ENCODE data around the gene KBTBD3.

KBTBD3 gene

DNA sequence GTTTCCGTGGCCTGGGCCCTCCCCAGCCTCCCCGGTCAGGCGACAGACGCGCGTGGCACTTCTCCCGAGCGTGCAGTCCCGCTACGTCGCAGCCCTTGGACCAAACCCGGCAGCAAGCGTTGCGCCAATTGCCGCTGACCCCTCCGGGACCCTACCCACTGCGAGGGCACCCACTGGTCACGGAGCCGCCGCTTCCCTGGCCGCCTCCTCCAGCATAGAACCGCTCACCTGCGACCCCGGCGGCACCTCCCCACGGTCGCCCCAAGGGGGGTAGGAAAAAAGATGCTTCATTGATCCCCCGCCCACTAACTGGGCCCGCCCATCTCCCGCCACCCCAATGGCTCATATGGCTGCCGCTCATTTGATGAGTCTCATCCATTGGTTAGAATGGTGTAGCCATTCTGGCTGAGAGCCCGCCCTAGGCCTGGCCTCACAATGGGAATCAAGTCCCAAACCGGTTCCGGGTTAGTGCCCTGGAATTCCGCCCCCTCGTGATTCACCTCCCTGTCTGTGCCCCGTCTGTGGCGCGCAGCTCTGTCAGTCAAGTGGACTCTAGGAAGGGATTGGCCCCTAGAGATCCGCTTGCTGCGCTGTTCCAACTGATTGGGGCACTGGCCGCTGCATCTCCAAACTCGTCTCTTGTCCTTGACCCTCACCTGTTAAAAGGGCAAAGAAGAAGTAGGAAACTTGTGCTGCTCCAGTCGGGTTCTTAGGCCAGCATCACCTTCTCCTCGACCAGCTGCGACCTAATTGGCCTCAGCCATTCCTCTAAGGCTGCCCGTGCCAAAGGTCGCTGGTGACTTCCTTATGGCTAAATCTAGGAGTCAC lies 55.0 kb downstream of the KBTBD3 start, which contains the start of gene MSANTD4:
Gene MSANTD4 (minus strand): TSS at position 274 of the 828 bp plus-strand sequence. CDS start 11,323 bp downstream, outside the sequence.
- H3K4me2 ChIP-seq (ENCODE audit: low read length), result peak within 1 kb of the TSS; percentile 72
- peaks cover 2% of the 10 kb centered on the region for H3K79me1 ChIP-seq (ENCODE audit: low read length)
- H2BK15ac ChIP-seq (replicated peaks; ENCODE audit: low read depth), result no peak within 1 kb of the TSS
- no peak within 1 kb of the TSS for H2BK120ac ChIP-seq (ENCODE audit: low read depth, low read length)
- no peaks in the 10 kb centered on the region for H3K36me3 ChIP-seq (ENCODE audit: control insufficient read depth, insufficient read depth, low read length)
- H4K5ac ChIP-seq (ENCODE audit: low read length), result no peak within 1 kb of the TSS
- H2AK5ac ChIP-seq (ENCODE audit: low read length), result no peak within 1 kb of the TSS
- no peak within 1 kb of the TSS for H3K27ac ChIP-seq (ENCODE audit: low read depth, low read length)
- peak within 1 kb of the TSS; percentile 70 for H3K23ac ChIP-seq (ENCODE audit: low read length)
- no peak within 1 kb of the TSS for H2BK5ac ChIP-seq (ENCODE audit: low read length)
- H3K56ac ChIP-seq (ENCODE audit: low read length), result peak within 1 kb of the TSS; percentile 94
- no peak within 1 kb of the TSS for H4K8ac ChIP-seq (ENCODE audit: low read depth, low read length)
- H3K9ac ChIP-seq (ENCODE audit: low read length), result peak within 1 kb of the TSS; percentile 82
- no CpG with 5 or more reads among the region's 48 CpGs for WGBS (ENCODE audit: extremely low coverage, insufficient coverage, low lambda C conversion rate)
- DNase-seq, result peak; percentile 100
- peak within 1 kb of the TSS; percentile 87 for H3K4me3 ChIP-seq (ENCODE audit: low read length)
- no peaks in the 10 kb centered on the region for H3K27me3 ChIP-seq (ENCODE audit: insufficient read depth, low read length, poor library complexity)
- no peaks in the 10 kb centered on the region for H3K4me1 ChIP-seq (ENCODE audit: control insufficient read depth, low read depth, low read length)
- peaks cover 11% of the 10 kb centered on the region for H3K79me2 ChIP-seq (ENCODE audit: control insufficient read depth, insufficient read depth, low read length)
- H3K18ac ChIP-seq (ENCODE audit: low read length), result peak within 1 kb of the TSS; percentile 1
- H3K4ac ChIP-seq (ENCODE audit: low read depth, low read length), result no peak within 1 kb of the TSS

DNA sequence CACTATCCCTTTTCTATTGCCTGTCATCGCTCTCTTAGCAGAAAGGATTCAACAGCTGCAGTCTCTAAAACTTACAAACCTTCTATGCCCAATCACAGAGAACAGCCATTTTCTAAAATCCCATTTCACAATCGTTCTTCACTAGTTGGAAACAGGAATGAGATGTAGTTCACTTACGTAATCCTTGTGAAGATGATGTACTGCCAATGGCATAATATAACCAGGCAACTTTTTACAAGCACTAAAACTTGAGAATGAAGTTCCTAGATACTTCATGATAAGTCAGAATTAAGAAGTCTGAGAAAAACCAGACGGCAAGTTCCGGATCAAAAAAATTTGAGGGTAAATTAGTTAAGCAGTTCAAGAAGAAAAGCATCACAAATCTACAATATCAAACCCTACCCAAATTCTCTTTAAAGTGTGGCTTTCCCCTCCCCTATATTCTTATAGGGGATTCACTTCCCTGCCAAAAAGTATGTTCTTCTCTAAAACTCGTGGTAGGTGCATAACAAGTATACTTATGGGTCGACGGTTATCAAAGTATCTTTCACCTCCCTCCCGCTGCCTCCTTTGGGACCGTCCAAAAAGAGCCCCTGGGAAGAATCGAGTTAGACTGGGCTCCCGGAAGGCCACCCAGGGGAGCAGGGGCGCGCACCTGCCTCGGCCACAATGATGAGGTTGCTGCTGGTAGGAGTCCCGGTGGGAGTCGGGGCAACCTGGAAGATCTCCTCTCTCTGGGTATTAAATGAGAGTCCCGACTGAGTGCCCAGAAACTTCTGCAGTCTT lies 55.8 kb downstream of the KBTBD3 start:
- peaks cover 11% of the 10 kb centered on the region for H3K79me2 ChIP-seq (ENCODE audit: control insufficient read depth, insufficient read depth, low read length)
- H4K8ac ChIP-seq (ENCODE audit: low read depth, low read length), result no peak overlapping the region
- no peak overlapping the region for H3K27ac ChIP-seq (ENCODE audit: low read depth, low read length)
- H3K9ac ChIP-seq (ENCODE audit: low read length), result peak overlapping the region; percentile 82
- H3K23ac ChIP-seq (ENCODE audit: low read length), result peak overlapping the region; percentile 70
- H2BK15ac ChIP-seq (replicated peaks; ENCODE audit: low read depth), result no peak overlapping the region
- H2BK5ac ChIP-seq (ENCODE audit: low read length), result no peak overlapping the region
- no peaks in the 10 kb centered on the region for H3K27me3 ChIP-seq (ENCODE audit: insufficient read depth, low read length, poor library complexity)
- no peak overlapping the region for H2AK5ac ChIP-seq (ENCODE audit: low read length)
- no CpG with 5 or more reads among the region's 18 CpGs for WGBS (ENCODE audit: extremely low coverage, insufficient coverage, low lambda C conversion rate)
- H3K56ac ChIP-seq (ENCODE audit: low read length), result peak overlapping the region; percentile 94
- DNase-seq, result no peak
- H3K18ac ChIP-seq (ENCODE audit: low read length), result peak overlapping the region; percentile 1
- H3K4me2 ChIP-seq (ENCODE audit: low read length), result peak overlapping the region; percentile 60
- peaks cover 2% of the 10 kb centered on the region for H3K79me1 ChIP-seq (ENCODE audit: low read length)
- no peaks in the 10 kb centered on the region for H3K4me1 ChIP-seq (ENCODE audit: control insufficient read depth, low read depth, low read length)
- no peaks in the 10 kb centered on the region for H3K36me3 ChIP-seq (ENCODE audit: control insufficient read depth, insufficient read depth, low read length)
- no peak overlapping the region for H3K4ac ChIP-seq (ENCODE audit: low read depth, low read length)
- no peak overlapping the region for H4K5ac ChIP-seq (ENCODE audit: low read length)
- no peak overlapping the region for H2BK120ac ChIP-seq (ENCODE audit: low read depth, low read length)
- peak overlapping the region; percentile 87 for H3K4me3 ChIP-seq (ENCODE audit: low read length)

DNA sequence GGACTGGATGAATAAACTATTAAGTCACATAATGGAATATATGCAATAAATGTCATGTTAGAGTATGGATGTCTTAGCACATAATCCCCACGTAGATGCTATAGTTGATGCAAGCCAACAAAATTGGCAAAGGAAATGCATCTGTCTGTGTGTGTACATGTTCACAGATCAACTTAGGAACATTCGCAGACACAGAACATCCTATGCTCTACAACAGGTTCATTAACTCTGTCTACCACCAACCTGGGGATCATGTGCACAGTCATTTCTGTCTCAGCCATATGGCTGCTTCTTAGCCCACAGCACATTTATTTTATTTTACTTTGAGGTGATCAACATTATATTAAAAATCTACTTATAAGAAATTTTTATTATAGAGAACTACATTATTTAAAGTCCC lies 60.1 kb downstream of the KBTBD3 start:
- H3K27me3 ChIP-seq (ENCODE audit: insufficient read depth, low read length, poor library complexity), result no peaks in the 10 kb centered on the region
- H3K4me2 ChIP-seq (ENCODE audit: low read length), result no peak overlapping the region
- DNase-seq, result no peak
- no peak overlapping the region for H3K56ac ChIP-seq (ENCODE audit: low read length)
- no peak overlapping the region for H3K4ac ChIP-seq (ENCODE audit: low read depth, low read length)
- no peak overlapping the region for H3K4me3 ChIP-seq (ENCODE audit: low read length)
- no peak overlapping the region for H4K8ac ChIP-seq (ENCODE audit: low read depth, low read length)
- H2BK5ac ChIP-seq (ENCODE audit: low read length), result no peak overlapping the region
- no peak overlapping the region for H3K18ac ChIP-seq (ENCODE audit: low read length)
- H3K36me3 ChIP-seq (ENCODE audit: control insufficient read depth, insufficient read depth, low read length), result no peaks in the 10 kb centered on the region
- H3K79me2 ChIP-seq (ENCODE audit: control insufficient read depth, insufficient read depth, low read length), result peaks cover 15% of the 10 kb centered on the region
- H3K4me1 ChIP-seq (ENCODE audit: control insufficient read depth, low read depth, low read length), result no peaks in the 10 kb centered on the region
- no peak overlapping the region for H3K23ac ChIP-seq (ENCODE audit: low read length)
- whole genome bisulfite sequencing (ENCODE audit: extremely low coverage, insufficient coverage, low lambda C conversion rate), result no CpG with 5 or more reads among the region's 2 CpGs
- H2AK5ac ChIP-seq (ENCODE audit: low read length), result no peak overlapping the region
- H4K5ac ChIP-seq (ENCODE audit: low read length), result no peak overlapping the region
- no peak overlapping the region for H2BK120ac ChIP-seq (ENCODE audit: low read depth, low read length)
- H3K9ac ChIP-seq (ENCODE audit: low read length), result no peak overlapping the region
- peaks cover 4% of the 10 kb centered on the region for H3K79me1 ChIP-seq (ENCODE audit: low read length)
- H2BK15ac ChIP-seq (replicated peaks; ENCODE audit: low read depth), result no peak overlapping the region
- H3K27ac ChIP-seq (ENCODE audit: low read depth, low read length), result no peak overlapping the region

DNA sequence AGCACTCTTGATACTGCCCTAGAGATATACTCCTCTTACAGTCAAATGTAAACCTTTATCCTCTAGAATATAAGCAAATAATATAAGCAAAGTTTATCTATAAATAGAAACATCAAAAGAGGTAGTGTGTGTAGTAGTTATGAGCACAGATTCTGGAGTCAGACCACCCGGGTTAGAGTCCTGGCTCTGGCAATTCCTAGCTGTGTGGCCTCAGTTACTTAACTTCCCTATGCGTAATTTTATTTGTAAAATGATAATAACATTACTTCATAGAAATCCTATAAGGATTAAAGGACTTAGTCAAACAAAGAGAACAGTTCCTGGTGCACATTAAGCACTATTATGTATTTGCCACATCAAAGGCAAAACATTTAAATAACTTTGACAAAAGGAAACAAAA lies 62.1 kb downstream of the KBTBD3 start:
- no peak overlapping the region for H2BK15ac ChIP-seq (replicated peaks; ENCODE audit: low read depth)
- no peaks in the 10 kb centered on the region for H3K36me3 ChIP-seq (ENCODE audit: control insufficient read depth, insufficient read depth, low read length)
- H3K4ac ChIP-seq (ENCODE audit: low read depth, low read length), result no peak overlapping the region
- no peak overlapping the region for H2AK5ac ChIP-seq (ENCODE audit: low read length)
- H4K8ac ChIP-seq (ENCODE audit: low read depth, low read length), result no peak overlapping the region
- H3K23ac ChIP-seq (ENCODE audit: low read length), result no peak overlapping the region
- no peak overlapping the region for H3K56ac ChIP-seq (ENCODE audit: low read length)
- no peak for DNase-seq
- peaks cover 4% of the 10 kb centered on the region for H3K79me1 ChIP-seq (ENCODE audit: low read length)
- H3K18ac ChIP-seq (ENCODE audit: low read length), result no peak overlapping the region
- no peak overlapping the region for H2BK120ac ChIP-seq (ENCODE audit: low read depth, low read length)
- no peak overlapping the region for H2BK5ac ChIP-seq (ENCODE audit: low read length)
- no peak overlapping the region for H3K4me3 ChIP-seq (ENCODE audit: low read length)
- no peak overlapping the region for H4K5ac ChIP-seq (ENCODE audit: low read length)
- no peak overlapping the region for H3K4me2 ChIP-seq (ENCODE audit: low read length)
- H3K79me2 ChIP-seq (ENCODE audit: control insufficient read depth, insufficient read depth, low read length), result peaks cover 6% of the 10 kb centered on the region
- H3K27ac ChIP-seq (ENCODE audit: low read depth, low read length), result no peak overlapping the region
- H3K4me1 ChIP-seq (ENCODE audit: control insufficient read depth, low read depth, low read length), result no peaks in the 10 kb centered on the region
- no CpG with 5 or more reads among the region's 2 CpGs for WGBS (ENCODE audit: extremely low coverage, insufficient coverage, low lambda C conversion rate)
- no peaks in the 10 kb centered on the region for H3K27me3 ChIP-seq (ENCODE audit: insufficient read depth, low read length, poor library complexity)
- no peak overlapping the region for H3K9ac ChIP-seq (ENCODE audit: low read length)

DNA sequence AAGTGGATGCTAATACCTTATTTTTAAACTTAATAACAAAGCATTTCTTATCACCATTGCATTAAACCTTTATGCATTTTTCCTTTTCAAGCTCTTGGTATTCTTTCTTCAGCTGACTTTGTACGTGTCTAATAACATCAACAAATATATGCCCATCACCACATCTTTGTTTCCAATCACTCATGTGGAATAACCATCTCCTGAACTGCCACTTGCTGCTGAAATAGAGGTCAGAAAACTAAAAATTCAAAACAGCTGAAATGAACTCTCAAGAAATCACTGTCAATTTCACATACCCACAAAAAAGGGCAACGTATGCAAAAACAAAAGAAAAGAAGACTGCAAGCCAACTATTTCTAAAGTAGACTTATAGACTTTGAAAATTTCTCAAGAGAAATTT lies 62.5 kb downstream of the KBTBD3 start:
- no peaks in the 10 kb centered on the region for H3K36me3 ChIP-seq (ENCODE audit: control insufficient read depth, insufficient read depth, low read length)
- peaks cover 6% of the 10 kb centered on the region for H3K79me2 ChIP-seq (ENCODE audit: control insufficient read depth, insufficient read depth, low read length)
- no peak overlapping the region for H3K9ac ChIP-seq (ENCODE audit: low read length)
- H3K4me3 ChIP-seq (ENCODE audit: low read length), result no peak overlapping the region
- no peak overlapping the region for H2AK5ac ChIP-seq (ENCODE audit: low read length)
- no peak overlapping the region for H3K56ac ChIP-seq (ENCODE audit: low read length)
- H2BK5ac ChIP-seq (ENCODE audit: low read length), result no peak overlapping the region
- H2BK15ac ChIP-seq (replicated peaks; ENCODE audit: low read depth), result no peak overlapping the region
- H2BK120ac ChIP-seq (ENCODE audit: low read depth, low read length), result no peak overlapping the region
- WGBS (ENCODE audit: extremely low coverage, insufficient coverage, low lambda C conversion rate), result no CpG with 5 or more reads among the region's 2 CpGs
- H3K23ac ChIP-seq (ENCODE audit: low read length), result no peak overlapping the region
- no peak overlapping the region for H3K27ac ChIP-seq (ENCODE audit: low read depth, low read length)
- no peak overlapping the region for H4K5ac ChIP-seq (ENCODE audit: low read length)
- no peaks in the 10 kb centered on the region for H3K27me3 ChIP-seq (ENCODE audit: insufficient read depth, low read length, poor library complexity)
- no peaks in the 10 kb centered on the region for H3K4me1 ChIP-seq (ENCODE audit: control insufficient read depth, low read depth, low read length)
- no peak overlapping the region for H3K18ac ChIP-seq (ENCODE audit: low read length)
- DNase-seq, result no peak
- H3K4ac ChIP-seq (ENCODE audit: low read depth, low read length), result no peak overlapping the region
- H4K8ac ChIP-seq (ENCODE audit: low read depth, low read length), result no peak overlapping the region
- no peak overlapping the region for H3K4me2 ChIP-seq (ENCODE audit: low read length)
- peaks cover 4% of the 10 kb centered on the region for H3K79me1 ChIP-seq (ENCODE audit: low read length)

All from mesendoderm (in vitro differentiated cells).